HG03095 (cell line): ENCODE data around the gene ABHD15.
A peak's percentile ranks its signal among the peaks of the same experiment; 100 is the strongest.

Experiments
- ATAC-seq: cut with Tn5 transposase; IDR thresholded peaks from one replicate; pipeline ENCODE4 v1.9.1; 2021; ENCODE audit warnings: moderate library complexity; ENCODE audit not compliant: unreplicated experiment

The ABHD15 gene

GRCh38 chr17:29595107-29595942, 28.5 kb upstream of the ABHD15 start:
- no peak for ATAC-seq

- no peak for ATAC-seq
These were observed 27.8 kb upstream of the ABHD15 start for GRCh38 chr17:29594519-29595090.

GRCh38 chr17:29593591-29594518, 27.0 kb upstream of the ABHD15 start:
- no peak for ATAC-seq

GRCh38 chr17:29592850-29593551, 26.2 kb upstream of the ABHD15 start, which contains the start of gene ANKRD13B:
TSS of gene ANKRD13B (plus strand) at chr17:29593132. CDS start at chr17:29593622, 490 bp downstream.
- no peak for ATAC-seq

- ATAC-seq = peak; percentile 31
These were observed 25.1 kb upstream of the ABHD15 start for GRCh38 chr17:29591737-29592608.

GRCh38 chr17:29591146-29591736, 24.4 kb upstream of the ABHD15 start:
- no peak for ATAC-seq

- ATAC-seq = no peak
These were observed 23.7 kb upstream of the ABHD15 start for GRCh38 chr17:29590411-29591145.

GRCh38 chr17:29589524-29590410, 22.9 kb upstream of the ABHD15 start, which contains the start of gene GIT1:
TSS of gene GIT1 (minus strand) at chr17:29589648. CDS start at chr17:29589378, 270 bp downstream.
- ATAC-seq = peak; percentile 38

GRCh38 chr17:29588562-29589411, 21.9 kb upstream of the ABHD15 start:
- no peak for ATAC-seq

GRCh38 chr17:29588017-29588561, 21.3 kb upstream of the ABHD15 start:
- ATAC-seq = no peak

- no peak for ATAC-seq
These were observed 20.8 kb upstream of the ABHD15 start for GRCh38 chr17:29587591-29587990.

GRCh38 chr17:29586676-29587469, 20.0 kb upstream of the ABHD15 start:
- ATAC-seq = no peak

GRCh38 chr17:29585080-29585751, 18.4 kb upstream of the ABHD15 start:
- ATAC-seq = no peak

GRCh38 chr17:29584452-29585079, 17.7 kb upstream of the ABHD15 start:
- ATAC-seq = no peak
